Esophagus muscularis mucosa (tissue), 3 donors: Measurements from ENCODE around the gene PPP3CA.

Experiments used
- POLR2A ChIP-seq: fragments of 450-650 bp; IDR thresholded peaks from one replicate; pipeline ENCODE4 v1.6.1; 2017; ENCODE audit warnings: antibody characterized with exemption, moderate library complexity, mild to moderate bottlenecking, low read depth
- POLR2AphosphoS5 ChIP-seq, 2 donors: sonication (generic); formaldehyde crosslinking; IDR thresholded peaks; one replicate each; pipeline ENCODE4 v1.6.1; 2017; ENCODE audit warnings: antibody characterized with exemption in 2 of 2
- TF ChIP-seq, protein P1 (sequence below), 3 experiments: fragments of 200-600 bp in 2 of 3; fragments of 450-650 bp in 1 of 3; sonication (generic) in 2 of 3; IDR thresholded peaks; one replicate each; pipeline ENCODE4 v1.5.1; 2017 to 2019; ENCODE audit warnings: antibody characterized with exemption in 3 of 3, mild to moderate bottlenecking in 2 of 3, moderate library complexity in 1 of 3

DNA sequence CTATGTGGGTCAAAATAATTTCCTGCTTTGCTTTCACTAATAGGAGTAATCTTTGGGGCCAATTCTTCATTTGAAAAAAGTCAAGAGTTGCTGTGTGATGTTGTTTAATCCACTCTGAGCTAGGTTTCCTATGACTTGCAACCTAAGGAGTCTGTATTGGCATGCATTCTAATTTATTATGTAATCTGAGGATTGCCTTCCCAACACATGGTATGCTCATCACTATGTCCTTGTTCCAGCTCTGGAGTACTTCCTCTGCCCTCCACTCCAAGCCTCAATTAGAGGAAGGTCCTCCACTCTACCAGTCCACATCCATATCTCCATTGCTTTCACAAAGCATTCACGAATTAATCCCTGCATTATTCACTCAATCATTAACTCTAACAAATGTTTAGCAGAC is 56.1 kb downstream of the PPP3CA start:
- TF ChIP-seq, protein P1, sequence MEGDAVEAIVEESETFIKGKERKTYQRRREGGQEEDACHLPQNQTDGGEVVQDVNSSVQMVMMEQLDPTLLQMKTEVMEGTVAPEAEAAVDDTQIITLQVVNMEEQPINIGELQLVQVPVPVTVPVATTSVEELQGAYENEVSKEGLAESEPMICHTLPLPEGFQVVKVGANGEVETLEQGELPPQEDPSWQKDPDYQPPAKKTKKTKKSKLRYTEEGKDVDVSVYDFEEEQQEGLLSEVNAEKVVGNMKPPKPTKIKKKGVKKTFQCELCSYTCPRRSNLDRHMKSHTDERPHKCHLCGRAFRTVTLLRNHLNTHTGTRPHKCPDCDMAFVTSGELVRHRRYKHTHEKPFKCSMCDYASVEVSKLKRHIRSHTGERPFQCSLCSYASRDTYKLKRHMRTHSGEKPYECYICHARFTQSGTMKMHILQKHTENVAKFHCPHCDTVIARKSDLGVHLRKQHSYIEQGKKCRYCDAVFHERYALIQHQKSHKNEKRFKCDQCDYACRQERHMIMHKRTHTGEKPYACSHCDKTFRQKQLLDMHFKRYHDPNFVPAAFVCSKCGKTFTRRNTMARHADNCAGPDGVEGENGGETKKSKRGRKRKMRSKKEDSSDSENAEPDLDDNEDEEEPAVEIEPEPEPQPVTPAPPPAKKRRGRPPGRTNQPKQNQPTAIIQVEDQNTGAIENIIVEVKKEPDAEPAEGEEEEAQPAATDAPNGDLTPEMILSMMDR (IDR thresholded peaks at IDR 0.05), result no peak
- TF ChIP-seq POLR2A (no peak), POLR2AphosphoS5 (IDR thresholded peaks at IDR 0.05) (no peak)
